ENCODE results near the gene PTPN11.

- TF ChIP-seq CTCF (IDR thresholded peaks at IDR 0.05) (no peak), POLR2A (IDR thresholded peaks at IDR 0.05) (no peak)
Observed at GRCh38 chr12:112506513-112507166, 87.9 kb downstream of the PTPN11 start.

Data from lower leg skin (tissue), 3 donors.